Keratinocyte (primary cell): ENCODE measurements around the gene ACTN4. TPM values are rescaled to one million over a fixed set of nuclear protein-coding genes. Genes with fewer than 3 reads are reported as not detected.

ENCODE experiments used
- DNase-seq: peaks from one replicate; pipeline ENCODE4 v3.0.0-alpha.2; 2011; ENCODE audit warnings: low read depth, missing footprints, low spot score
- FAIRE-seq: peaks from 2 replicates; lab custom pipeline; 2011; peaks lifted over from hg19 to GRCh38; lab: Jason Lieb, UNC
- H2AFZ ChIP-seq: 2 replicates; pipeline ENCODE4 v1.6.0; 2012; ENCODE audit warnings: low read length, control low read depth, inconsistent platforms; ENCODE audit not compliant: control insufficient read depth
- H3K27ac ChIP-seq: 2 replicates; pipeline ENCODE4 v1.5.1; 2011; ENCODE audit warnings: low read length; ENCODE audit not compliant: control insufficient read depth, insufficient read depth
- H3K27me3 ChIP-seq: 3 replicates; pipeline ENCODE4 v1.6.0; 2011; ENCODE audit warnings: low read length; ENCODE audit not compliant: control insufficient read depth, insufficient read depth; ENCODE audit errors: extremely low read depth
- H3K36me3 ChIP-seq, 2 experiments: 2 replicates in 1 of 2; 3 replicates in 1 of 2; pipeline ENCODE4 v1.5.1; 2011; ENCODE audit warnings: low read length in 2 of 2, mild to moderate bottlenecking in 1 of 2; ENCODE audit not compliant: control insufficient read depth in 2 of 2, insufficient read depth in 2 of 2; ENCODE audit errors: extremely low read depth in 1 of 2
- H3K4me1 ChIP-seq: 3 replicates; pipeline ENCODE4 v1.5.1; 2011; ENCODE audit warnings: low read length; ENCODE audit not compliant: control insufficient read depth, insufficient read depth; ENCODE audit errors: extremely low read depth
- H3K4me2 ChIP-seq: 3 replicates; pipeline ENCODE4 v1.6.0; 2011; ENCODE audit warnings: low read depth, low read length; ENCODE audit not compliant: control insufficient read depth, insufficient read depth; ENCODE audit errors: extremely low read depth
- H3K4me3 ChIP-seq, 3 experiments: fragments of 200-600 bp in 1 of 3; sonication (generic) in 1 of 3; 2 replicates in 2 of 3; 3 replicates in 1 of 3; pipeline ENCODE4 v1.5.1; 2011 to 2016; ENCODE audit warnings: low read length in 3 of 3, mild to moderate bottlenecking in 3 of 3, control low read depth in 2 of 3, inconsistent platforms in 1 of 3, low read depth in 1 of 3, mixed read lengths in 1 of 3, mixed run types in 1 of 3, moderate library complexity in 1 of 3; ENCODE audit not compliant: control insufficient read depth in 2 of 3, insufficient read depth in 2 of 3; ENCODE audit errors: extremely low read depth in 1 of 3
- H3K79me2 ChIP-seq: 2 replicates; pipeline ENCODE4 v1.6.0; 2012; ENCODE audit warnings: low read length; ENCODE audit not compliant: control insufficient read depth, insufficient read depth
- H3K9ac ChIP-seq: 3 replicates; pipeline ENCODE4 v1.6.0; 2011; ENCODE audit warnings: low read length; ENCODE audit not compliant: control insufficient read depth, insufficient read depth; ENCODE audit errors: extremely low read depth
- H3K9me1 ChIP-seq: 3 replicates; pipeline ENCODE4 v1.6.0; 2011; ENCODE audit warnings: low read length; ENCODE audit not compliant: control insufficient read depth, insufficient read depth; ENCODE audit errors: extremely low read depth
- H3K9me3 ChIP-seq: 2 replicates; pipeline ENCODE4 v1.5.1; 2012; ENCODE audit warnings: low read depth, low read length; ENCODE audit not compliant: control insufficient read depth
- H4K20me1 ChIP-seq: 3 replicates; pipeline ENCODE4 v1.6.0; 2011; ENCODE audit warnings: low read length; ENCODE audit not compliant: control insufficient read depth, insufficient read depth; ENCODE audit errors: extremely low read depth
- EZH2 ChIP-seq: IDR thresholded peaks from one replicate; pipeline ENCODE4 v1.6.1; 2012; ENCODE audit warnings: inconsistent platforms, mild to moderate bottlenecking, low read length, moderate library complexity
- dilution Hi-C: fragments of 300-500 bp; cut with MboI; formaldehyde crosslinking; loops from one replicate; pipeline ENCODE4 v1.7.0; 2020; ENCODE audit warnings: low sequenced_read_pairs; ENCODE audit not compliant: extremely low pct_ligation_motif_present
- polyA plus RNA-seq, 5 experiments: library from polyadenylated mRNA; depleted of rRNA in 3 of 5; stranded (reverse) in 3 of 5; stranded (forward) in 1 of 5; unstranded in 1 of 5; fragments of >200 nt; gene quantifications; 1 replicate in 1 of 5; 2 replicates in 3 of 5; 3 replicates in 1 of 5; pipeline versions ENCODE4 v1.2.1 to v1.2.3, GENCODE V29; 2011 to 2012; ENCODE audit warnings: missing spikeins in 2 of 5, low read depth in 1 of 5, low replicate concordance in 1 of 5
- TF ChIP-seq, protein P1 (sequence below), 3 experiments: IDR thresholded peaks in 1 of 3; conservative IDR thresholded peaks in 1 of 3; optimal IDR thresholded peaks in 1 of 3; 2 replicates in 2 of 3; 3 replicates in 1 of 3; pipeline versions ENCODE3 to v1.5.1; 2011; ENCODE audit warnings: low read length in 3 of 3, mild to moderate bottlenecking in 3 of 3, moderate library complexity in 2 of 3, control low read depth in 1 of 3, inconsistent platforms in 1 of 3; ENCODE audit not compliant: insufficient read depth in 2 of 3; ENCODE audit errors: extremely low read depth in 1 of 3

The ACTN4 gene
- polyA plus RNA-seq, 1 donor (not counting 4 experiments of a cell fraction or from before 2014, with no cell fraction given) = 463 TPM

DNA sequence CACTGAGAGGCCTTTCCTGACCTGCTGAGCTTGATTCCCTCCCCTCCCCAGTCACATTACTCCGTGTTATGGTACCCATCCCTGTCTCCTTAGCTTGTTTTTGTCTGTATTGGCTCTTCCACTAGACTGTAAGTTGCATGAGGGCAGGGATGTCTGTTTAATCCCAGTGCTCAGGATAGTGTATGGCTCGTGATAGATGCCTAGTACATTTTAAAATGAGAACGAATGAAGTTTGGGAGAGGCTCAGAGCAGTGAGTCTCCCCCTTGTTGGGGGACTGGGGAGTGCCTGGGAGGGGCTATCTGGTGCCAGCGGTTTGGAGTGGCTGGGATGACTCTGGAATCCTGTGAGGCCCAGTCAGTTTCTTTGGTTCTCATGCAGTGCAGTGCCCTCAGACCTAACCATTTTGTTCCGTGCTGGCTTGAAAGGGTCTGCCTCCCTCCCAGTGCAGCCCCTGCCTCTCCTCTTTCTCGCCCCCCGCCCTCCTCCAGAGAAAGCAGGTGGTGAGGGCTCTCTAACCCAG is 35.5 kb downstream of the ACTN4 start:
- no peak for TF ChIP-seq EZH2
- TF ChIP-seq, protein P1, sequence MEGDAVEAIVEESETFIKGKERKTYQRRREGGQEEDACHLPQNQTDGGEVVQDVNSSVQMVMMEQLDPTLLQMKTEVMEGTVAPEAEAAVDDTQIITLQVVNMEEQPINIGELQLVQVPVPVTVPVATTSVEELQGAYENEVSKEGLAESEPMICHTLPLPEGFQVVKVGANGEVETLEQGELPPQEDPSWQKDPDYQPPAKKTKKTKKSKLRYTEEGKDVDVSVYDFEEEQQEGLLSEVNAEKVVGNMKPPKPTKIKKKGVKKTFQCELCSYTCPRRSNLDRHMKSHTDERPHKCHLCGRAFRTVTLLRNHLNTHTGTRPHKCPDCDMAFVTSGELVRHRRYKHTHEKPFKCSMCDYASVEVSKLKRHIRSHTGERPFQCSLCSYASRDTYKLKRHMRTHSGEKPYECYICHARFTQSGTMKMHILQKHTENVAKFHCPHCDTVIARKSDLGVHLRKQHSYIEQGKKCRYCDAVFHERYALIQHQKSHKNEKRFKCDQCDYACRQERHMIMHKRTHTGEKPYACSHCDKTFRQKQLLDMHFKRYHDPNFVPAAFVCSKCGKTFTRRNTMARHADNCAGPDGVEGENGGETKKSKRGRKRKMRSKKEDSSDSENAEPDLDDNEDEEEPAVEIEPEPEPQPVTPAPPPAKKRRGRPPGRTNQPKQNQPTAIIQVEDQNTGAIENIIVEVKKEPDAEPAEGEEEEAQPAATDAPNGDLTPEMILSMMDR (optimal IDR thresholded peaks at IDR 0.05 in 1 of 3, IDR thresholded peaks at IDR 0.05 in 1 of 3, conservative IDR thresholded peaks at IDR 0.05 in 1 of 3; ENCODE audit: extremely low read depth in 1 of 3, insufficient read depth in 2 of 3, low read length in 3 of 3) = no peak
- H3K36me3 ChIP-seq = peaks cover 23 to 47% of the 10 kb centered on the region in 2 experiments
- peak overlapping the region in 1 of 3 experiments; percentile 3 for H3K4me3 ChIP-seq
- H3K9me3 ChIP-seq = no peaks in the 10 kb centered on the region
- peaks cover 82% of the 10 kb centered on the region for H3K79me2 ChIP-seq
- FAIRE-seq (no peak), DNase-seq (no peak)
- H3K27me3 ChIP-seq = no peaks in the 10 kb centered on the region
- dilution Hi-C loops = no loop called here
- no peak overlapping the region for H2AFZ ChIP-seq
- peak overlapping the region; percentile 99 for H3K9ac ChIP-seq
- H3K4me1 ChIP-seq = peaks cover 72% of the 10 kb centered on the region
- no peaks in the 10 kb centered on the region for H4K20me1 ChIP-seq
- peaks cover 2% of the 10 kb centered on the region for H3K9me1 ChIP-seq
- peak overlapping the region; percentile 100 for H3K27ac ChIP-seq
- peak overlapping the region; percentile 94 for H3K4me2 ChIP-seq

DNA sequence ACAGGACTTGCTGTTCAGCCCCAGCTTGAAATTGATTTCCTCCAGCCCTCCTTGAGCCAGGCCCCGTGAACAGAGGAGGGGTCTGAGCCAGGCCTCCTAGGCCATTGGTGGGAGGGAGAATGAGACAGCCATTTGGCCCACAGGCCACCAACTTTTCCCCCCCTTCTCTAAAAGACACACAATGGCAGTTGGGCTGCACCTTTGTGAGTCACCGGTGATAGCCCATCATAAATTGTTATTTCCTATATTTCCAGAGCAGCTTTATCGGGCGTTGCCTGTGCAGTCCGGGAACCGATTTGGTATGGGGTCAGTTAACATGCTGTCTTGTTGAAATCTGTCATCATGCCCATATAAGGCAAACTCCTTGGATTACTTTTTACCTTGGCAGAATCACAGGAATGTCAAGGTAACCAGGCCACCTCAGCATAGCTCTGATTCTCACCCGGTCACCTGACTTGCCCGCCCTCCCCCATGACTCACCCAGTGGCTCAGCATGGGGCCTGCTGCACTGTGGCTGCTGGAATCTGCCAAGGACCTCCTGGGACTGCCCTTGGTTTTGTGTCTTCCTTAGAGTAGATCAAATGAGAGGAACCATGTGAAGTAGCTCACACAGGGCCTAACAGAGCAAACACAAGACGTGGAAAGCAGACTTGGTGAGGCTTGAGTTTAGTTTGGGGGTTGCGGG is 36.1 kb downstream of the ACTN4 start:
- Histone ChIP-seq H4K20me1 (no peaks in the 10 kb centered on the region), H3K9ac (peak overlapping the region; percentile 99), H3K4me1 (peaks cover 78% of the 10 kb centered on the region), H2AFZ (no peak overlapping the region), H3K4me3 (peak overlapping the region in 2 of 3 experiments; percentile 47 to 58), H3K9me1 (peaks cover 2% of the 10 kb centered on the region), H3K79me2 (peaks cover 82% of the 10 kb centered on the region), H3K36me3 (peaks cover 18 to 47% of the 10 kb centered on the region in 2 experiments), H3K4me2 (peak overlapping the region; percentile 94), H3K9me3 (no peaks in the 10 kb centered on the region), H3K27ac (peak overlapping the region; percentile 100), H3K27me3 (no peaks in the 10 kb centered on the region)
- dilution Hi-C loops = no loop called here
- no peak for TF ChIP-seq EZH2
- TF ChIP-seq, protein P1 (optimal IDR thresholded peaks at IDR 0.05 in 1 of 3, IDR thresholded peaks at IDR 0.05 in 1 of 3, conservative IDR thresholded peaks at IDR 0.05 in 1 of 3; ENCODE audit: extremely low read depth in 1 of 3, insufficient read depth in 2 of 3, low read length in 3 of 3) = no peak
- peak; percentile 81 for FAIRE-seq
- peak; percentile 97 for DNase-seq
